DND-41 (cell line): ENCODE measurements around the gene ADAMTS16.

Experiments
- ATAC-seq: fragments of 200-7000 bp; cut with Tn5 transposase; 3 replicates; pipeline ENCODE4 v1.9.1; 2021; ENCODE audit warnings: low read depth; ENCODE audit not compliant: insufficient read depth
- DNase-seq: peaks from one replicate; pipeline ENCODE4 v3.0.0-alpha.2; 2020
- H2AFZ ChIP-seq: 2 replicates; pipeline ENCODE4 v1.6.0; 2012; ENCODE audit warnings: low read depth, low read length
- H3K27ac ChIP-seq: 2 replicates; pipeline ENCODE4 v1.5.1; 2012; ENCODE audit warnings: low read length, inconsistent platforms
- H3K27me3 ChIP-seq: fragments of 200-600 bp; sonication (generic); 2 replicates; pipeline ENCODE4 v1.6.0; 2012; ENCODE audit warnings: low read length, mild to moderate bottlenecking, inconsistent platforms; ENCODE audit not compliant: insufficient read depth, poor library complexity
- H3K36me3 ChIP-seq: 2 replicates; pipeline ENCODE4 v1.5.1; 2012; ENCODE audit warnings: low read length, inconsistent platforms; ENCODE audit not compliant: insufficient read depth
- H3K4me1 ChIP-seq: 2 replicates; pipeline ENCODE4 v1.5.1; 2012; ENCODE audit warnings: mild to moderate bottlenecking, low read length; ENCODE audit not compliant: insufficient read depth
- H3K4me2 ChIP-seq: 2 replicates; pipeline ENCODE4 v1.6.0; 2012; ENCODE audit warnings: mild to moderate bottlenecking, moderate library complexity, low read length, inconsistent platforms; ENCODE audit not compliant: insufficient read depth
- H3K4me3 ChIP-seq, 2 experiments: fragments of 200-600 bp in 1 of 2; shearing (Covaris generic) in 1 of 2; 2 replicates each; pipeline ENCODE4 v1.5.1; 2012 to 2016; ENCODE audit warnings: inconsistent platforms in 2 of 2, low read length in 2 of 2, mild to moderate bottlenecking in 2 of 2, low read depth in 1 of 2, moderate library complexity in 1 of 2
- H3K79me2 ChIP-seq: 2 replicates; pipeline ENCODE4 v1.6.0; 2012; ENCODE audit warnings: low read length, inconsistent platforms; ENCODE audit not compliant: insufficient read depth
- H3K9ac ChIP-seq: 2 replicates; pipeline ENCODE4 v1.6.0; 2012; ENCODE audit warnings: low read depth, mild to moderate bottlenecking, inconsistent platforms, low read length, moderate library complexity
- H3K9me3 ChIP-seq: 2 replicates; pipeline ENCODE4 v1.5.1; 2012; ENCODE audit warnings: low read length, moderate library complexity, mild to moderate bottlenecking, inconsistent platforms; ENCODE audit not compliant: insufficient read depth, severe bottlenecking
- H4K20me1 ChIP-seq: 2 replicates; pipeline ENCODE4 v1.6.0; 2012; ENCODE audit warnings: low read length; ENCODE audit not compliant: insufficient read depth
- EZH2 ChIP-seq: IDR thresholded peaks from 3 replicates; pipeline ENCODE4 v1.6.1; 2012; ENCODE audit warnings: borderline replicate concordance, low read depth, mild to moderate bottlenecking, moderate library complexity, low read length, inconsistent platforms; ENCODE audit not compliant: severe bottlenecking
- TF ChIP-seq, protein P1 (sequence below): IDR thresholded peaks from 2 replicates; pipeline ENCODE4 v1.5.1; 2012; ENCODE audit warnings: borderline replicate concordance, low read length, moderate library complexity, mild to moderate bottlenecking; ENCODE audit not compliant: poor library complexity, severe bottlenecking; ENCODE audit errors: extremely low read depth

ADAMTS16 gene

DNA sequence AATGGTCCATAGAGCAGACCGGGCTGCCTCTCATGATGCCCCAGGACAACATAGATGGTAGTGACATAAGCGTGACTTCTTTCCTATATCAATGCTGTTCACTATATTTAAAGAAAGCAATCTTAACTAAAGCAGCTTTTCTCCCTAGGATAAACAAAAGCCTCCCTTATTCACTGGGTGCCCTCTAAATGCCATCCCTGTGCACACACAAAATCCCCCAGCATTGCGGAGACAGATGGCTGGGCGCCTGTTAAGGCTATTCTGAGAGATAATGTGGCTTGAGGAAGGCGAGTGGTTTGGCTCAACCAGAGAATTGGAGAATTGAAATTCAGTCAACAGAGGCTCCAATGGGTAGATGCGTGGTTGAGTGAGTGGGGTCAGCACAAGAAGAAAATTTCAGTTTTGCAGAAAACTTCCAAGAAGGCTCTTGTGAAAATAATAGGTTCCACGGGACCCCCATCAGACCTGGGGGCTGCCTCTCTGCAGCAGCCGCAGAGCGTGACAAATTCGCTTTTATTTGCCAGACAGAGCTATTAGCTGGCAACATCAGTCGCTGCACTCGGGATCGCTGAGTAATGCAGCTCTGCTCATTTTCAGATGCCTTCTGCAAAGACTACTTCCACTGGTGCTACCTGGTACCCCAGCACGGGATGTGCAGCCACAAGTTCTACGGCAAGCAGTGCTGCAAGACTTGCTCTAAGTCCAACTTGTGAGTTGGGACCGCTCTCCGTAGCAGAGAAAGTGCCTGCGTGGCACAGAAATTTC lies 178.5 kb downstream of the ADAMTS16 start:
- Histone ChIP-seq H3K4me1 (no peaks in the 10 kb centered on the region), H3K79me2 (no peaks in the 10 kb centered on the region), H3K27ac (no peak overlapping the region), H3K4me3 (no peak overlapping the region), H4K20me1 (no peaks in the 10 kb centered on the region), H3K9me3 (no peaks in the 10 kb centered on the region), H2AFZ (no peak overlapping the region), H3K36me3 (no peaks in the 10 kb centered on the region), H3K4me2 (no peak overlapping the region), H3K27me3 (no peaks in the 10 kb centered on the region), H3K9ac (no peak overlapping the region)
- ATAC-seq (no peak), DNase-seq (no peak)
- TF ChIP-seq, protein P1, sequence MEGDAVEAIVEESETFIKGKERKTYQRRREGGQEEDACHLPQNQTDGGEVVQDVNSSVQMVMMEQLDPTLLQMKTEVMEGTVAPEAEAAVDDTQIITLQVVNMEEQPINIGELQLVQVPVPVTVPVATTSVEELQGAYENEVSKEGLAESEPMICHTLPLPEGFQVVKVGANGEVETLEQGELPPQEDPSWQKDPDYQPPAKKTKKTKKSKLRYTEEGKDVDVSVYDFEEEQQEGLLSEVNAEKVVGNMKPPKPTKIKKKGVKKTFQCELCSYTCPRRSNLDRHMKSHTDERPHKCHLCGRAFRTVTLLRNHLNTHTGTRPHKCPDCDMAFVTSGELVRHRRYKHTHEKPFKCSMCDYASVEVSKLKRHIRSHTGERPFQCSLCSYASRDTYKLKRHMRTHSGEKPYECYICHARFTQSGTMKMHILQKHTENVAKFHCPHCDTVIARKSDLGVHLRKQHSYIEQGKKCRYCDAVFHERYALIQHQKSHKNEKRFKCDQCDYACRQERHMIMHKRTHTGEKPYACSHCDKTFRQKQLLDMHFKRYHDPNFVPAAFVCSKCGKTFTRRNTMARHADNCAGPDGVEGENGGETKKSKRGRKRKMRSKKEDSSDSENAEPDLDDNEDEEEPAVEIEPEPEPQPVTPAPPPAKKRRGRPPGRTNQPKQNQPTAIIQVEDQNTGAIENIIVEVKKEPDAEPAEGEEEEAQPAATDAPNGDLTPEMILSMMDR, result no peak
- no peak for TF ChIP-seq EZH2

DNA sequence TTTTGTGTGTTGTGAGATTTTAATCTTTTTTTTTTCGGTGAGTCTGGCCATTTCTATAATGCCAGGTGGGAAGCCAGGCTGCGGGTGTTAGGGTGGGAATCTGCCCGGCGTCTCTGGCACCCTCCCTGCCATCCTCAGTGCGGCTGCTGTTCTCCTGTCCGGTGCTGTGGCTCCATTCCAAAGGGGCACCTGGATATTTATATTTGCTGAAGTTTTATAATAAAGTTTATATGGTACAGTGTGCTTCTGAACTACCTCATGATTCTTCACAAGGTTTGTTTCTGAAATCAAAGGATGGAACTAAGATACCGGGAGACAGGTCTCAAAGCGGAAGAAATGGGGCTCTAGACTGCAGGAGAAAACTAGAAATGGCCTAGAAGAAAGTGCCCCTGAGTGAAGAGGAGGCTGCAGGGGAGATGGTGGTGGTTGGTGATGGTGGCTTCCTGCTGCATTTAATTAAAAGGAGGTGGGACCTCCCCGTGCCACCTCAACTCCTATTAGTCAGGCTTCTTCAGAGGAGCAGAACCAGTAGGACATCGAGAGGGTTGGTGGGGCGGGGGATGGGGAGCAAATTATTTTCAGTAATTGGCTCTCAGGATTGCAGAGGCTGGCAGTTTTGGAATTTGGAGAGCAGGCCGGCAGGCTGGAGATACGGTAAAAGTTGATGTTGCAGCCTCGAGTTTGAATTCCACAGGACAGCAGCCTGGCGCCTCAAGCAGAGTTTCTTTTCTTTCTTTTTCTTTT lies 180.1 kb downstream of the ADAMTS16 start:
- no peaks in the 10 kb centered on the region for H3K79me2 ChIP-seq
- H3K4me2 ChIP-seq, result no peak overlapping the region
- H3K27ac ChIP-seq, result no peak overlapping the region
- H3K36me3 ChIP-seq, result no peaks in the 10 kb centered on the region
- H2AFZ ChIP-seq, result no peak overlapping the region
- DNase-seq (no peak), ATAC-seq (no peak)
- no peaks in the 10 kb centered on the region for H3K4me1 ChIP-seq
- H3K4me3 ChIP-seq, result no peak overlapping the region
- H3K27me3 ChIP-seq, result no peaks in the 10 kb centered on the region
- TF ChIP-seq, protein P1, result no peak
- TF ChIP-seq EZH2, result no peak
- H4K20me1 ChIP-seq, result no peaks in the 10 kb centered on the region
- no peak overlapping the region for H3K9ac ChIP-seq
- no peaks in the 10 kb centered on the region for H3K9me3 ChIP-seq

DNA sequence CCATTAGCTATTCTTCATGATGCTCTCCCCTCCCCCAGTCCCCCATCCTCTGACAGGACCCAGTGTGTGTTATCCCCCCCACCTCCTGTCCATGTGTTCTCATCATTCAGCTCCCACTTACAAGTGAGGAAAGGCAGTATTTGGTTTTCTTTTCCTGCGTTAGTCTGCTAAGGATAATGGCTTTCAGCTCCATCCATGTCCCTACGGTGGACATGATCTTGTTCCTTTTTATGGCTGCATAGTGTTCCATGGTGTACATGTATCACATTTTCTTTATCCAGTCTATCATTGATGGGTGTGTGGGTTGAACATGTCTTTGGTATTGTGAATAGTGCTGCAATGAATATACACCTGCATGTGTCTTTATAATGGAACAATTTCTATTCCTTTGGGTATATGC lies 181.0 kb downstream of the ADAMTS16 start:
- TF ChIP-seq, protein P1, result no peak
- TF ChIP-seq EZH2, result no peak
- Histone ChIP-seq H3K27me3 (no peaks in the 10 kb centered on the region), H3K36me3 (no peaks in the 10 kb centered on the region)

More for the DNA sequence above, 181.0 kb downstream of the ADAMTS16 start:
- ATAC-seq, result no peak
- no peaks in the 10 kb centered on the region for H3K4me1 ChIP-seq
- H3K4me2 ChIP-seq, result no peak overlapping the region
- no peaks in the 10 kb centered on the region for H4K20me1 ChIP-seq
- no peak for DNase-seq
- H3K27ac ChIP-seq, result no peak overlapping the region
- H3K9ac ChIP-seq, result no peak overlapping the region
- no peak overlapping the region for H3K4me3 ChIP-seq
- no peaks in the 10 kb centered on the region for H3K9me3 ChIP-seq
- H2AFZ ChIP-seq, result no peak overlapping the region
- no peaks in the 10 kb centered on the region for H3K79me2 ChIP-seq
